Activated T-cell treated with anti-CD3 and anti-CD28 coated beads for 48 hours (primary cell): ENCODE results near the gene KSR2.
"Not testable (repeated sequence)": the region's sequence is repeated elsewhere in the genome, so short reads cannot be mapped to it uniquely, and the experiment has no call there.

Experiments used
- DNase-seq: peaks from one replicate; pipeline ENCODE4 v3.0.0-alpha.2; 2020; ENCODE audit warnings: low read depth

The KSR2 gene

DNA sequence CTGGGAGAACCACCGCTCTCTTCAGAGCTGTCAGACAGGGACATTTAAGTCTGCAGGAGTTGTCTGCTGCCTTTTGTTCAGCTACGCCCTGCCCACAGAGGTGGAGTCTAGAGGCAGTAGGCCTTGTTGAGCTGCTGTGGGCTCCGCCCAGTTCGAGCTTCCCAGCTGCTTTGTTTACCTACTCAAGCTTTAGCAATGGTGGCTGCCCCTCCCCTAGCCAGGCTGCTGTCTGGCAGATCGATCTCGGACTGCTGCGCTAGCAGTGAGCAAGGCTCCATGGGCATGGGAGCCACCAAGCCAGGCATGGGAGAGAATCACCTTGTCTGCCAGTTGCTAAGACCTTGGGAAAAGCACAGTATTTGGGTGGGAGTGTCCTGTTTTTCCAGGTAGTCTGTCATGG, 340.1 kb downstream of the KSR2 start:
- DNase-seq = not testable (repeated sequence)

DNA sequence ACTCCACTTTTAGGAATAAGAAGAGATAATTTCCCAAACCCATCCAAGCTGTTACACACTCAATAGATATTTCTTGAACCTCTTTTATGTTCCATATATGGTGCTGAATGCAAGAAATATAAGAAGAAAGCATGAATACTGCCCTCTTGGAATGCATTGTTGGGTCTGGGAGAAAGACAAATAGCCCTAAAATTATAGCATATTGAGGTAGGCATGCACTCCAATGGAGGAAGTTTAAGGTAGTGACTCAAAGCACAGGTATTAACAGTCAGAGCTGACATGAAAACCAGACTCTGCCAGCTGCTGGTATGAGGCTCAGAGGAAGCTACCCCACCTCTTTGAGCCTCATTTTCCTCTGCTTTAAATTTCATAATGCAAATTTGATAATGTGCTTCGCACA, 346.0 kb downstream of the KSR2 start:
- no peak for DNase-seq

DNA sequence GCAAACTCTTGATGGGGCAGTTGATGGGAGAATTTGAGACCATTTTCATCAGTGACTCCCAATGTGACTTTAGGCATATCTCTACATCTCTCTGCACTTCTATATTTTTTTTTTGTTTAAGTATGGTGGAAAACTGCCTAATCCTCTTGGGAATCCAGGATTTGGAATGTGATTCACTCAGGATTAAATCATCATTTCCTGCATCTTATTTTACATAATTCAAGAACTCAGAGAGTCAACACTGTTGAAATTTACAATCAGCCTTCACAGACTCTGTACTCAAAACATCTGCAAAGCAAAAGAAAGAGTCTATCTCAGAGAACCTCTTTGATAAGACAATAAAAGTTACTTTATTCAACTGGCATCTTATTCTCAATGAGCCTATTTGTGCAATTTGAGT, 346.7 kb downstream of the KSR2 start:
- no peak for DNase-seq

DNA sequence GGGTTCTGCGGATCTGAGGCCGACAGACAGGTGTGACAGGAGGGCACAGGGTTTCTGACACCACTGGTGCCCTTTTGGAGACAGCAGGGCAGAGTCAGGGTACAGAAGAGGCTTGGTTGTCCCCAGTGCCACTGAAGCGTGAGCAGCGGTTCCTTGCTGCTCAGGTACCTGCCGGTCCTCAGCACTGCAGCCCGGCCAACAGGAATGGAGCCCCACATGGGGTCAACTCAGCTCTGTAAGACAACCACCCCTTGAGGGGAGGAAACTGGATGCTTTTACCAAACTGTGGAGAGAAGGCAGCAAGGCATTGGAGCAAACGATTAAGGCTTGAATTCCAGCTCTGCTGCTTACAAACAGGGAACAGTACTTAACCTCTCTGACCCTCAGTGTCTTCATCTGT, 361.0 kb downstream of the KSR2 start:
- DNase-seq = no peak

DNA sequence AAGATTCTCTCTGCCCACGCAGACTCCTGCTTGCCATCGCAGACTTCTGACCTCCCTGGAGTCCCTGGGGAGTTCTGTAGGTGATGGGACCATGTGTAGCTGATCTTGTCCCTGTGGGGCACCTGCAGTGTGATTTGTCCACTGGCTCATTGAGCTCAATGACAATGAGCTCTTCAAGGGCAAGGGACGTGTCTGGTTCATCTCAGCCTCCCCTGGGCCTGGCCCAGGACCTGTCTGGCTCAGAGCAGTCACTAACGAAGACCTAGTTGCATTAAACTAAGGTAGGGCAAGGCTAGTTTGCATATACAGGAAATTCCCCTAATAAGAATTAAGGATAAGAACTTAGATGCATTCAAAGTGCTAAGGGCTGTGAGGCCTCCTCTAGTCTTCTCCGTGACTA, 361.8 kb downstream of the KSR2 start:
- DNase-seq = no peak

DNA sequence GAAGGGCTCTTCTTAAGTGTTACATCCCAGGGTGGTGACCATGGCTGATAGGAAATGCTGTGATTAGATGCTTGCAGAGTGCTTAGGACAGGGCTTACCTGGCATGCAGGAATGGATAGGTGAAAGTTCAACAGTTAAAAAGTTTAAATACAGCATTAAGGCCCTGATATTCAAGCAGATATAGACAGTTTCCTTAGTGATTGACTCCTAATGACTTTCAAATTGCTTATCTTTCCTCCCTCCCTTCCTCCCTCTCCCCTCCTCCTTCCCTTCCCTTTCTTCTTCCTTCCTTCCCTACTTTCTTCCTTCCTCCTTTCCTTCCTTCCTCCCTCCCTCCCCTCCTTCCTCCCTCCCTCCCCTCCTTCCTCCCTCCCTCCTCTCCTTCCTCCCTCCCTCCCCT, 362.8 kb downstream of the KSR2 start:
- no peak for DNase-seq

DNA sequence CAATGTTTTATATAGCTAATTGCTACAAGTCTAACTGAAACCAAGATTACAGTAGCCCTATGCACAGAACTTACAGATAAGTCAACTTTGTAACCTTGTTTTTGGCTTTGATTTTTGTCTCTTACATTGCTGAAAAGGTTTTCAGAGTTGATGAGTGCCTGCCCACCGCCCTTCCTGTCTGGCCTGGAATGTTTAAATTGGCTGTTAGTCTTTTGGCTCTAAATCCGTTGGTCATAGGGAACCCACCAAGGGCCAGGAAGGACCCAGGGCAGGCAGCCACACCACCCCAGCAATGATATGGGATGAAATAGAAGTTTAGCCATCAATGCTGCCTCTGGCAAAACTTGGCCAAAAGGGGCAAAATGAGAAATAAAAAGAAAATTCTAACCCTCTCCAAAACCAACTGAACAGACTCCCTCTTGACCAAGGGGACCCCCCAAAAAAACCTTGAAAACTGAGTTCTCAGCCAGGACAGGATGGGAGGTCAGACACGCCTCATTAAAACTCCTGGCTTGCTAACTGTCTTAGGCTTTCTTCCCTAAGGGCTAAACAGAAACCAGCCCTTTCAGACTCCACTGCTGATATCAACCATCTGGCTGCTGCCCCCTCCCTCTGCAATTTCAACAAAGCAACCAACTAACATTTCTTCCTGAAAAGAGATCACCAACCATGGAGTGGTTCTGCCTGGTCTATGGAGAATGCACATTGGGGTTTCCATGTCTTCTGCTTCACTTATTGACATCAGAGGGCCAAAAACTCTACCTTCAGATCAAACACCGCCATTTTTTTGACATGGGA, 365.3 kb downstream of the KSR2 start:
- no peak for DNase-seq

DNA sequence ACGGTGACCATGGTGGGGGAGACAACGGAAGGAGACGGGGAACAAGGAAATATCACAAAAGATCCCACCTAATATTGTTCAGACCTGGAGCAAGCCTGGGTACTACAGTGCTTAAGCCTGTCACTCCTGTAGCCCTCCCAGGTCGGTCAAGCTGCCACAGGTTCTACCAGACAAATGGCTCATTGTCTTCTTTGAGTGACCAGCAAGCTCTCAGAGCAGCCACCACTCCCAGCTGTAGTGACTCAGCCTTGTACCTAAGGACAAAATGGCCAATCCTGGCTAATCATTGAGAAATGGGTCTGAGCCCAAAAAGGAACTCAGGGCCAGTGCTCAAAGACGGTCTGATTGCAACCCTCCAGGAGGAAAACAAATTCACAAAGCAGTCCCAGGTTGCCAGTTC, 368.9 kb downstream of the KSR2 start:
- no peak for DNase-seq

DNA sequence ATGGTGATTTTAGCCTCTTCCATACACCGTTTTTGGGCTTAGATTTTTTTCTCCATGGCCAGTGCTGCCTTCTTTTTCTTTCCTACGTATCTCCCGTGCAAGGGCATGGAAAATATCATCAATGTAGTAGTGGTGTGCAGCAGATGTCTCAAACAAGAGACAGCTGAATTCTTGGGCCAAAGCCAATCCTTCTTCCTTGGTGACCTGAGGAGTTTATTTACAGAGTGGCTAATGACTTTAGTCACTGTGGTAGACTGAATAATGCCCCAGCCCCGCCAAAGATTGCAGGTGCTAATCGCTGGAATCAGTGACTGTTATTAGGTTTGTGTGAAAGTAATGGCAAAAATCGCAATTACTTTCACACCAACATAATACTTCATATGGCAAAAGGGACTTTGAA, 371.8 kb downstream of the KSR2 start:
- DNase-seq = no peak

DNA sequence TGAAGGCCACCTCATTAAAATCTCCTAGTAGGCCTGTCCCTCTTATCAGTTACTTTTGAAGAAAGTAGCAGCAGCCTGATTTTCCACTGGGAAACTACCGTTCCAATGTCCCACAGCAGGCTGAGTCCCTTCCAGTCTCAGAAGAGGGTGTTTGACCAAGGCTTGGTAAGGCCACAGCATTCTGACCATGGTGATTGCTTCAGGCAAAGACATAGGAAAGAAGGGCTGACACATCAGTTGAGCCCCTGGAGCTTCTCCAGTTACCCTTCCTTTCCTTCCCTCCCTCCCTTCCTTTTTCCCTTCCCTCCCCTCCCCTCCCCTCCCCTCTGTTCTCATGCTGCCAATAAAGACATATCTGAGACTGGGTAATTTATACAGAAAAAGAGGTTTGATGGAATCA, 373.0 kb downstream of the KSR2 start:
- DNase-seq = no peak

DNA sequence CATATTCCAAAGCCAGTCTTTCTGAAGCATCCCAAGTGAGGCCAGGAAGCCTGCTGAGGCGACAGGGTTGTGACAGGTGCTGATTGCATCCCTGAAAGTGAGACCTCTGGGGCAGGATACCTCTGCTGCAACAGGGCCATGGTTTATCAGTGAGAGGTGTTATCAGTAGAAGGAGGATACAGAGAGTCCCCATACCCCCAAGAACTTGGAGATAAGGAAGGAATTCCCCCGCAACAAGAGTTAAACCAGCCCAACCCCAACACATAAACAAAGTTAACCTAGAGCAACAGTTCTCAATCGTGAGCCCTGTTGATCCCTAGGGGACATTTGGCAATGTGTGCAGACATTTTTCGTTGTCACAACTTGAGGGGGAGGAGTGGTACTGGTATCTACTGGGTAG, 374.3 kb downstream of the KSR2 start:
- no peak for DNase-seq

DNA sequence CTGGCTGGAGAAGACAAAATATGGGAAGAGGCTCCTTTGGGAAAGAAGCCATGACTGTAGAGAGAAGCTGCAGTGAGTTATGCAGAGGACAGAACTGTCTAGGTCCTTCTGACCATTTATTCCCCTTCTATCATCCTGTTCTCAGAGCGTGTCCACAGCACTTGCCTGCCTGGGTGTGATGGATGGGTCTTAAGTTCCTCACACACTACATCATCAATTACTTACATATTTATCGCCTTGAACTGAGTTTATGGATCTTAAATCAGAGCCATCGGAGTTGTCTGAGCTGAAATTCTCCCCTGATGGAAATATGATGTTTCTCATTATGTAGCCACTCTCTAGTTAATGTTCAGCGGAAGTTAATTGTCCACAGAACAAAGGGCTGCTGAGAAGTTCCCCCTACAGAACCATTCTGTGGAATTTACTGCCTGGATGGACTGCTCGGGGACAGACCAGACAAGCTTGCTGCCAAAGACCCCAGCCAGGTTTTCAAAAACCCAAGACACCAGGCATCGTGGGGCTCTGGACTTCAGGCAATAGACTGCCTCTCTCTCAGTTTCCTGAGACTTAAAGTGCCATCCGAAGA, 374.9 kb downstream of the KSR2 start:
- DNase-seq = no peak

DNA sequence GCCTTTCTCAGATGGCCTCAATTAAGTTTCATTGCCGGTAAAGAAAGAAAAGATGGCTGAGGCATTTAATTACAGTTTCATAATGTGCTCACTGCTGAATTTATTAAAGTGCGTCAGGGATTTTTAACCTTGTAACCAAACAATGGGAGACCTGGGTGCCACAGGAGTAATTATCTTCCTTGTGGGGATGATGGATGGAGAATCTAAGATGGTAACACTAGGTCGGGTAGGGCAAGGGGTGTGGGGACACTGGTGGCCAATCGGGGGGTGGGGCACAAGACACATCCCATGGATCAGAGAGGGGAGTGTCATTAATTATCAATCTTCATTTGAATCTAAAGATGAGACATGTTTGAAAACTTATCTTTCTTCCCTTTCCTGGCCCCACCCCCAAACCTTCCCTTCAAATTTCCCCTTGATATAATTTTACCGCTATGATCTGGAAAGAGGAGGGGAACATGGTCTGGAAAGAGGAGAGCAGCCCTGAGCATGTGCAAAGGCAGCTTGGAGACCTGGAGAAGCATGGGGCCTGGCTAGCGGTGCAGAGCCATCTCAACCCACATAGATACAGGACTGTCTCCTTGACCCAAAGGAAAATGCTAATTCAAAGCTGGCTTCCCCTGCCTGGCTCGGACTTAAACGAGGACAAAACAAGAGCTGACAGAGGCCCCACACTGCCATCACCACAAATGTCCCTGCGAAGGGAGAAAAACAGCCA, 376.0 kb downstream of the KSR2 start:
- DNase-seq = no peak

DNA sequence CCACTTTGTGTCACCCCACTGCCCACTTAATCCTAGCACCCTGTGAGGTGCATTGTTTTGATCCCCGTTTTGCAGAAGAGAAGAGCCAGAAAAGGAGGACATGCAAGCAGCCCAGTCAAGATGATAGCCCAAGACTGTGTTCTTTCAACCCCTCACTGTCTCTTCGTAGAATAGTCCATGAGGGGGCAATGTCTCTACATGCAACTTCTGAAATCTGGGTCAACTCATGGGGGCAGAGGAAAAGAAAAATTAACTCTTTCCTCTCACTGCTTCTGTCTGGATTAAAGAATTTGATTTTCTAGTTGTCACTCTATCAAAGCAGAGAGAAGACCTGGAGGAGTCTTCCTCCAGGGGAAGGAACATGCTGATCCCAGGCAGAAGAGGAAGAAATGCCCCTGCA, 377.8 kb downstream of the KSR2 start:
- no peak for DNase-seq

DNA sequence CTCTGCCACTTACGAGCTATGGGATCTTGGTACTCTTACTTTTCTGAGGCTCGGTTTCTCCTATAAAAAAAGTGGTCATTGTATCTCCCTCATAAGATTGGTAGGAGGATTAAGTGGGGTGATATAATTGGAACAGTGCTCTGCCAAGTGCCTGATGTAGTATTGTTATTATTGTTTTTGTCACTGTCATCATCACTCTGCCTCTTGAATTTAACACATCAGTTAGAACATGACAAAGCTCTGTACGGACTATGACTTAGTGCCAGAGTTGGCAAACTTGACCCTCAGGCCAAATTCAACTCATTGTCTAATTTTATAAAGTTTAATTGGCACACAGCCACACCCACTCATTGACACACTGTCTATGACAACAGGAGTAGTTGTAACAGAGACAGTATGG, 378.4 kb downstream of the KSR2 start:
- no peak for DNase-seq

DNA sequence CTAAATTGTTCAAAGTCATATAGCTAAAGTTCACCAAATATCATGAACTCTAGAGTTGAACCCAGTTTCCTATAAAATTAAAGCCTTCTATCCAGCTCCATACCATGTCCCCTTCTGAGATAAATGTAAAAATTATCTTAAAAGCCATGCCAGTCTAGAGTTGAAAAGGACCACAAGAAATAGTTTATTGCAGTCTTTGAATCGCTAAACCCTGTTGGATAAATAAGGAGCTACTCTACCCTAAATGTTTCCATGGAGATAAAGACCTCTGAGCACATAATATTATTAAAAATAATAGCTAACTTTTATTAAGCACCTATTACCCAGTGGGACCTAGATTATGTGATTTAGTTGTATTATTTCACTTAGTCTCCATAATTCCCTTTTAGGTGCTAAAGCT, 379.8 kb downstream of the KSR2 start:
- no peak for DNase-seq

DNA sequence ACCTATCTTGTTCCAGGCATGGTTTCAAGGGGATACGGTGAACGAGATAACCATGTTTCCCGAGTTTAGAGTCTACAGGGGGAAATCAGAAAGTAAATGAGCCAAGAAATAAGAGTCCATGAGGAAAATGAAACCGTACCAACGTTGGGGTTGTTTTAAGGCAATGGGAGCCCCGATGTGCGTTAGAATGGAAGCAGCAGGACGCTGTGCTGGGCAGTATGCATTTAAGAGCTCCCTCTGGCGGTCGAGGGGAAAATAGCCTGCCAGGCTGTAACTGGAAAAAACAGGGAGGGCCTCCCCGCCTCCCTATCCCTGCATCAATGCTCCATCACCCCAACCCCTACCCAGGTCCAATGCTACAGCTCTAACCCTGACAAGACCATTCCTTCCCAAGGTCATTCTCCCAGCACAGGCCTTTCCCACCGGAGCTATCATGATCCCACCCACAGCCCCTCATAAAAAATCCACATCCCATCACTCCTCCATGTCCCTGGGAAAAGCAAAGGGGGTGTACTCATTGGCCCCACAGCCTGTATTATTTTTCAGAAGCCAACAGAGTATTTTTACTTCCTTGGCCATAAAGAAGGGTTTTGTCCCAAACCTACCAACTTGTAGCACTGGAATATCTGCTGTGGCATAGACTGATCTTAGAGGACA, 381.0 kb downstream of the KSR2 start:
- DNase-seq = peak; percentile 35

DNA sequence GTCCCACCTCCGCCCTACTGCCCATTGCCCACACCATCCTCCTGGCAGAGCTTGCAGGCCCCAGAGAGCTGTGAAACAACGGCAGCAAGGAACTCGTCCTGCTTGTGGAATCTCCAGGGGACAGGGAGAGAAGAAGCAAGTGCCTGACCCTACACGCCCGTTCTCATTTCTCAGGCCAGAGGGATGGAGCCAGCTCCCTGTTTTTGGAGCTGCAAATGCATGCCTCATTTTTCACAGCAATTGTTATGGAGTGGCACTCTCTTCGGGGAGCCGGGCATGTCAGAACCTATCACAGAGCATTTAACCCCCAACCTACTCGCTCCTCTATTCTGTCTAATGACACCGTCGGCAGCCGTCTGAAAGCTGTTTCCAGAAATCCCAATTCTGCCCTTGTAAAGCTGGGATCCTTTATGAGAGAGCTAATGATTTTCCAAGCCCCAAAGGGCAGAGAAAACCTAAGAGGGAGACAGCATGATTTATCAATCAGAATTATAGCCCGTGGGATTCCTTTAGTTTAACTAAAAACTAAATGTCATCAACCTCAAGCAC, 385.0 kb downstream of the KSR2 start:
- DNase-seq = no peak

DNA sequence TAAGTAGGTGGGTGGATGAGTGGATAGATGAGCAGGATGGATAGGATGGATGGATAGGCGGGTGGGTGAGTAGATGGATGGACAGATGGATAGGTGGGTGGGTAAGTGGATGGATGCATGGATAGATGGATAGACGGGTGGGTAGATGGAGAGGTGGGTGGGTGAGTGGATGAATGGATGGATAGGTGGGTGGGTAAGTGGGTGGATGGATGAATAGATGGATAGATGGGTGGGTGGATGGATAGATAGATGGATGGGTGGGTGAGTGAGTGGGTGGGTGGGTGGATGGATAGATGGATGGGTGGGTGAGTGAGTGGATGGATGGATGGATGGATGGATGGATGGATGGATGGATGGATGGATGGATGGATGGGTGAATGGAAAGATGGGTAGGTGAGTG, 385.7 kb downstream of the KSR2 start:
- DNase-seq = no peak

DNA sequence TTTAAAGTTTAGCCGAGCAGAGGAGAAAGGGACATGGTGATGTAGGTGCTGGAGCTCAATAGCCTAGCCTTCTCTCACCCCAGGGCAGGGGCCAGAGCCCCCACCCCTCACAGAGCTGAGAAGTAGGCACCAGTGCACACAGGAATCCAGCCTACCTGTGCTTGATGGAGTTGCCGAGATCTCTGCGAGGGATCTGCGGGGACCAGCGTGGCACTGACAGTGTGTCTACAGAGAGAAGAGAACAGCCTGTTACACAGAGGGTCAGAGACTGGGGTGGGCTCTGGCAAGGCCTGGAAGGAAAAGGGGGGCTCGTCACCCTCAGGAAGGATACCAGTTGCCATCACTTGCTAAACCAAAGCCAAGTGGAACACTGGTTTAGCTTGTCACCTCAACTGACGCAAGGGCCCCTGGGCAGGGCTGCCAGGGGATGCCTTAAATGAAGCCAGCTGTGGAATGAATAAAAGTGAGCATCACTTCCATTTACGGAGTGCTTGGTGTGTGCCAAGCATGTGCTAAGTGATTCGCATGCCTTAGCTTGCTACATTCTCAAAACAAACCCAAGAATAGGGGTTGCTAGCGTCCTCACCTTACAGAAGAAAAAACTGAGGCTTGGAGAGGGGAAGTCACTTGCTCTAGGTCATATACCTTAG, 386.5 kb downstream of the KSR2 start:
- DNase-seq = no peak

DNA sequence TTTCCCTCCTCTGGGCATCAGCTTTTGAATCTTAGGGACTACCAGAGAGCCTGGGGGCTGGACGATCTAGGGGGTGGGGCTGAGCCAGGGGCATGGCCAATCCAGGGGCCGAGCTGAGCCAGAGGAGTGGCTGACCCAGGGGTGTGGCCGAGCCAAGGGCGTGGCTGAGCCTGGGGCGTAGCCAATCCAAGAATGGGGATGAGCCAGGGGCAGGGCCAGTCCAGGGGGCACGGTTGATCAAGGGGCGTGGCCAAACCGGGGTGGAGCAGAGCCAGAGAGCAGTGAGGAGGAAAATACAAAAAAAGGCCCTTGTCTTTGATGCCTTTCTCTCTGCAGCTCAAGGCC, 388.1 kb downstream of the KSR2 start:
- DNase-seq = no peak

DNA sequence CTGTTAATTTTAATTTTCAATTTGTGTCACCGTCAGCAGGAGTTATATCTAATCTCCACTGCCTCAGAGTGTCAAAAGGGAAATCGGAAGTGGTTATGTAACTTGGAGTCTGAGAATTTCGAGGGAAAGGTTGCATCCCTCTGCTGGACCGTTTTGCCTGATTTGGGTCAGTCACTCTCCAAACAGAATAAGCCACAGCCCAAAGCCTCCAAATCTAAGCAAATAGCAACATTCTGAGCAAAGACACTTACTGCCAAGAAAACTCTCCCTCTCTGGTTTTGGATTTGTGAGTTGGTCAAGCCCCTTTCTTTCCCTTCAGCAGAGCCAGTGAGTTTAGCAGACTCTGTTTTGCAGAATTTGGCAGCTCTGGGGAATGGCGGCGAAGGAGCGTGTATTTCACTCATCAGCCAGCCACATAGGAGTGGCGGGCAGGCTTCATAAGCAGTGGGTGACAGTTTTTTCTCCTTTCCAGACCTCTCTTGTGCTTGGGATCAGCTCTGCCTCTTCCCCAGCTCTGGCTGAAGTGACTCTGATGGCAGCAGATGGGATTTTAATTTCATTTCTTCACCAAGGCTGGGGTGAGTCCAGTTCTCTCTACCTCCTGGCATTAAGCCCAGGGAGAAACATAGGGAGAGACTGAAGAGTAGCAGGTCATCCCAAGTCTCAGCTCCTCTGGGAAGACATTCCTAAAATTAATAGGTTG, 388.6 kb downstream of the KSR2 start:
- DNase-seq = no peak
